IPS-20b (cell line): Measurements from ENCODE around the gene C1QTNF3.
A peak's percentile ranks its signal among the peaks of the same experiment; 100 is the strongest.
"Not testable (repeated sequence)": the region's sequence is repeated elsewhere in the genome, so short reads cannot be mapped to it uniquely, and the experiment has no call there.

ENCODE experiments used
- H3K27ac ChIP-seq: one replicate; pipeline ENCODE4 v1.5.1; 2013; ENCODE audit warnings: low read length
- H3K27me3 ChIP-seq: 2 replicates; pipeline ENCODE4 v1.6.1; 2013; ENCODE audit warnings: mild to moderate bottlenecking, low read length, inconsistent platforms; ENCODE audit not compliant: insufficient read depth
- H3K36me3 ChIP-seq: 2 replicates; pipeline ENCODE4 v1.6.1; 2013; ENCODE audit warnings: low read depth, mild to moderate bottlenecking, inconsistent platforms, low read length, moderate library complexity; ENCODE audit not compliant: insufficient read depth
- H3K4me1 ChIP-seq: 2 replicates; pipeline ENCODE4 v1.6.1; 2013; ENCODE audit warnings: mild to moderate bottlenecking, control low read depth, inconsistent platforms, low read length, moderate library complexity; ENCODE audit not compliant: insufficient read depth
- H3K4me3 ChIP-seq: 2 replicates; pipeline ENCODE4 v1.5.1; 2013; ENCODE audit warnings: mild to moderate bottlenecking, low read length, inconsistent platforms
- H3K9ac ChIP-seq: 2 replicates; pipeline ENCODE4 v1.6.1; 2013; ENCODE audit warnings: low read depth, mild to moderate bottlenecking, inconsistent platforms, low read length, moderate library complexity
- H3K9me3 ChIP-seq: 2 replicates; pipeline ENCODE4 v1.6.1; 2013; ENCODE audit warnings: mild to moderate bottlenecking, low read depth, low read length, inconsistent platforms; ENCODE audit not compliant: insufficient read depth

C1QTNF3 gene

DNA sequence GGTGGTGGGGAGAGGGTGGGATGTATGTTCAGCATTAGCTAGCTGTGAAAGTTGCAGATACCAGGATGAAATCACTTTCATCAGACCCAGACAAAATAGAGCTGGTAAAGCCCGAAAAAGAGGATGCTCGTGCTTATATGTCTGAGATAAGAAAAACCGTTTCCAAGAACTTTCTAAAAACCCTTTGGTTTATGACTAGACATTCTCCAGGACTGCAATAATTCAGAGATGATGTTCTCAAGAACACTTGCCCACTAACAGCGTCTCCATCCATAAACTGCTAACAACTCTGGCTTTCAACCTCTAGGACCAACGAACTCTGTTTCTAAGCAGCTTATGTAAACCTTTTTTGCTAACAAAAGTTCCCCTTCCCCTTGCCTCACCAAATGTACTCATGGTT, 26.8 kb downstream of the C1QTNF3 start:
- no peak overlapping the region for H3K4me3 ChIP-seq
- no peak overlapping the region for H3K9ac ChIP-seq
- no peak overlapping the region for H3K27ac ChIP-seq
- no peaks in the 10 kb centered on the region for H3K27me3 ChIP-seq
- H3K4me1 ChIP-seq, result no peaks in the 10 kb centered on the region
- H3K36me3 ChIP-seq, result no peaks in the 10 kb centered on the region
- no peaks in the 10 kb centered on the region for H3K9me3 ChIP-seq

DNA sequence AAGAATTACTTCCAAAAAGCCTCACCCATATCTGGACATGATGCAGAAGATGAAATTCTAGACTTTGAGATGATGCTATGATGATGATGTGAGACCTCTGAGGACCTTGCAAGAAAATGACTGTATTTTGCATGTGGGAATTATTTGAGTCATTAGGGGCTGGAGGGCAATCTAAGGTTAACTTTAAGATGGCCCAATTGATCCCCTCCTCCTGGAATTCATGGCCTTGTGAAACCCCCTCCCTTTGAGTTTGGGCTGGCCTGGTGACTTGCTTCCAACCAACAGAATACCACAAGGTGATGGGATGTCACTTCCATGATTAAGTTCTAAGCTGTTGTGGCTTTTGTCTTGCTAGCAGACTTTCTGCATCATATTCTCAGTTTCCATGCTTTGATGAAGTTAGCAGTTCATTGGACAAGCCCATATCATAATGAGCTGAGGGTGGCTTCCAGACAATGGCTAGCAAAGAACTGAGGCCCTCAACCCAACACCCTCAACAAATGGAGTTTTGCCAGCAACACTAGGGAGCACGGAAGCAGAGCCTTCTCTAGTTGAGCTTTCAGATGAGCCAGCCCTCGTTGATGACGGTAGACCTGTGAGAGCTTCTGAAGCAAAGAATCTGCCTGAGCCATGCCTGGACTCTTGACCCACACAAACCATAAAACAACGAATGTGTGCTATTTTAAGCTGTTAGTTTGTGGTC, 27.7 kb downstream of the C1QTNF3 start:
- Histone ChIP-seq H3K4me1 (no peaks in the 10 kb centered on the region), H3K36me3 (no peaks in the 10 kb centered on the region), H3K9ac (no peak overlapping the region), H3K27ac (no peak overlapping the region), H3K9me3 (no peaks in the 10 kb centered on the region), H3K27me3 (no peaks in the 10 kb centered on the region), H3K4me3 (no peak overlapping the region)

DNA sequence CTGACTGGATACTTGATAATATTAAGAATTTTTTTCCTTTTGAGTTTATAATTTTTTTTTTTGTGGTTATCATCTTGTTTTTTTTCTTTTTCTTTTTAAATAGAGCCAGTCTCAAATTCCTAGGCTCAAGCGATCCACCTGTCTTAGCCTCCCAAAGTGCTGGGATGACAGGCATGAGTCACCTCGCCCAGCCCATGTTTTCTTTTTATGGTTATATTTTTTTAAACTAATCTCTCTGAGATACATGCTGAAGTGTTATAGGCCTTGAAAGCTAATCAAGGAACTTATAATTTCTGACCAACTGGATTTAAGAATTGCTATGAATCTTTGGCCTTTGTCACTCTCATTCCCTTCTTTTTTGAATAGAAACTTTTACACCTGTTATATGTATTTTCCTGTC, 28.4 kb downstream of the C1QTNF3 start:
- no peak overlapping the region for H3K4me3 ChIP-seq
- no peaks in the 10 kb centered on the region for H3K36me3 ChIP-seq
- H3K4me1 ChIP-seq, result no peaks in the 10 kb centered on the region
- no peaks in the 10 kb centered on the region for H3K27me3 ChIP-seq
- H3K27ac ChIP-seq, result no peak overlapping the region
- H3K9ac ChIP-seq, result no peak overlapping the region
- no peaks in the 10 kb centered on the region for H3K9me3 ChIP-seq

DNA sequence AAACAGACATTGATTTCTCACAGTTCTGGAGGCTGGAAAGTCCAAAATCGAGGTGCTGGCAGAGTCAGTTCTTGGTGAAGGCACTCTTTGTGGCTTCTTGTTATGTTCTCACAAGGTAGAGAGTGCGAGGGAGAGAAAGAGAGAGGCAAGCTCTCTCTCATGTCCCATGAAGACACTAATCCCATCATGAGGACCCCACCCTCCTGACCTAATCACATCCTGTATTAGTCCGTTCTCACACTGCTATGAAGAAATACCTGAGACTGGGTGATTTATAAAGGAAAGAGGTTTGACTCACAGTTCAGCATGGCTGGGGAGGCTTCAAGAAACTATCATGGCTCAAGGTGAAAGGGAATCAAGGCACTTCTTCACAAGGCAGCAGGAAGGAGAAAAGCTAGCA, 29.5 kb downstream of the C1QTNF3 start:
- Histone ChIP-seq H3K9me3 (no peaks in the 10 kb centered on the region), H3K36me3 (no peaks in the 10 kb centered on the region), H3K27ac (no peak overlapping the region), H3K27me3 (no peaks in the 10 kb centered on the region), H3K4me1 (peaks cover 7% of the 10 kb centered on the region; the same call in 1 of the 2 replicates), H3K4me3 (no peak overlapping the region), H3K9ac (no peak overlapping the region)

DNA sequence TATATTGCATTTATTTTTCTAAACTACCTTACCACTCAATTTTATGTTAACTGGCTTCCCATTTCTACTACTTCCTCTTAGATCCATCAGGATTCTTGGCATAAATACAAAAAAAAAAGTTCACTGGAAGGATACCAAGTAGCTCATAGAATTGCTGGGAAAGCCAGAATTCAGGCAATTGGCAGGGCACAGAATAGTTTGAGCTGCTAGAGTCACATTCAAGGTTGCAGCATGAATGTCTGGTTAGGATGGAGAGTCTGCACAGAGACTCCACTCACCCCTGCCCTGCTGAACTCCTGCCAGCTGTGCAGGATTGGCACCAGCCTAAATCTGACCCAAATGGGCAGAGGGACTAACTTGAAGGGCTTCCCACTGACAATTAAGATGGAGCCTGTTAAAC, 30.2 kb downstream of the C1QTNF3 start:
- H3K36me3 ChIP-seq, result no peaks in the 10 kb centered on the region
- H3K4me3 ChIP-seq, result no peak overlapping the region
- H3K27ac ChIP-seq, result no peak overlapping the region
- no peak overlapping the region for H3K9ac ChIP-seq
- no peaks in the 10 kb centered on the region for H3K9me3 ChIP-seq
- H3K4me1 ChIP-seq, result peaks cover 8% of the 10 kb centered on the region; the same call in 1 of the 2 replicates
- H3K27me3 ChIP-seq, result no peaks in the 10 kb centered on the region

DNA sequence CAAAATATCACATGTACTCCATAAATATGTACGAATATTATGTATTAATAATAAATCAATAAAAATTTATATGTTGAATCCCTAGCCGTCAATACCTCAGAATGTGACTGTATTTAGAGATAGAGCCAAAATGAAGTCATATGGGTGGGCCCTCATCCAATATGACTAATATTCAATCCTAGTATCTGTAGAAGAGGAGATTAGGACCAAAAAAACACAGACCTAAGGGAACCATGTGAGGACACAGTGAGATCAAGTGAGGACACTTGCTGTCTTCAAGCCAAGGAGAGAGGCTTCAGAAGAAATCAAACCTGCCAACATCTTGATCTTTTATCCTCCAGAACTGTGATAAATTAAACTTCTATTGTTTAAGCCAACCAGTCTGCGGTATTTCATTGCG, 31.5 kb downstream of the C1QTNF3 start:
- Histone ChIP-seq H3K4me3 (no peak overlapping the region), H3K9me3 (no peaks in the 10 kb centered on the region), H3K9ac (no peak overlapping the region), H3K36me3 (no peaks in the 10 kb centered on the region), H3K4me1 (peaks cover 8% of the 10 kb centered on the region; the same call in 1 of the 2 replicates), H3K27me3 (no peaks in the 10 kb centered on the region), H3K27ac (no peak overlapping the region)

DNA sequence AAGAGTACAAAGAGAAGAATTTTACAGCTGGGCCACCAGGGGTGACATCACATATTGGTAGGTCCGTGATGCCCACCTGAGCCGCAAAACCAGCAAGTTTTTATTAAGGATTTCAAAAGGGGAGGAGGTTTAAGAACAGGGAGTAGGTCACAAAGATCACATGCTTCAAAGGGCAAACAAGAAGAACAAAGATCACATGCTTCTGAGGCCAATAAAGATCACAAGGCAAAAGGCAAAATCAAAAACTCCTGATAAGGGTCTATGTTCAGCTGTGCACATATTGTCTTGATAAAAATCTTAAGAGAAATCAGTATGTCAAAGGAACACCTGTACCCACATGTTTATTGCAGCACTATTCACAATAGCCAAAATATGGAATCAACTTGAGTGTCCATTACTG, 32.9 kb downstream of the C1QTNF3 start:
- not testable (repeated sequence) for H3K27me3 ChIP-seq, H3K9me3 ChIP-seq, H3K27ac ChIP-seq, H3K4me3 ChIP-seq, H3K9ac ChIP-seq, H3K4me1 ChIP-seq, H3K36me3 ChIP-seq

DNA sequence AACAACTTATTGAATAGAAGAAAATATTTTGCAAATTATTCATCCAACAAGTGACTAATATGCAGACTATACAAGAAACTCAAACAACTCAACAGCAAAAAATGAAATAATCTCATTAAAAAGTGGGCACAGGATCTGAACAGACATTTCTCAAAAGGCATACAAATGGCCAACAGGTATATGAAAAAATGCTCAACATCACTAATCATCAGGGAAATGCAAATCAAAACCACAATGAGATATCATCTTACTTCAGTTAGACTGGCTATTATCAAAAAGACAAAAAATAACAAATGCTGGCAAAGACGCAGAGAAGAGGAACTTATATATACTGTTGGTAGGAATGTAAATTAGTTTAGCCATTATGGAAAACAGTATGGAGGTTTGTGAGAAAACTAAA, 33.4 kb downstream of the C1QTNF3 start:
- Histone ChIP-seq H3K36me3 (peaks cover 9% of the 10 kb centered on the region; the same call in 1 of the 2 replicates), H3K27ac (no peak overlapping the region), H3K4me3 (no peak overlapping the region), H3K9me3 (no peaks in the 10 kb centered on the region), H3K4me1 (peaks cover 8% of the 10 kb centered on the region; the same call in 1 of the 2 replicates), H3K9ac (no peak overlapping the region), H3K27me3 (no peaks in the 10 kb centered on the region)

DNA sequence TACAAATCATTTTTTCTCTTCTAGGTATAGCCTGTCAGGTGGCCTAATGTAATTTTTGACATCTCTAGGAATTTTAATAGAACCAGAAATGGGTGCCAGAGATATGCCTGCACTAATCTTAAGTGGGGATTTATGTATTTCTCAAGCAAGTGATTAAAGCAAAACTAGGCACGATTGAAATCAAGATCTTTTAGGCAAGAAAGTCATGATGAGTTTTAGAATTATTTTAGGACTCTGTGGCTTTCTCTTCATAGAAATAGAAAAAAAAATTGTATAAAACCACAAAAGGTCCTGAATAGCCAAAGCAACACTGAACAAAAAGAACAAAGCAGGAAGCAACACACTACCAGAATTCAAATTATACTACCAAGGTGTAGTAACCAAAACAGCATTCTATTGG, 34.2 kb downstream of the C1QTNF3 start:
- Histone ChIP-seq H3K4me3 (peak overlapping the region; percentile 88), H3K9me3 (no peaks in the 10 kb centered on the region), H3K36me3 (peaks cover 16% of the 10 kb centered on the region), H3K4me1 (peaks cover 8% of the 10 kb centered on the region; the same call in 1 of the 2 replicates), H3K9ac (peak overlapping the region; percentile 91; the same call in 1 of the 2 replicates), H3K27ac (no peak overlapping the region), H3K27me3 (no peaks in the 10 kb centered on the region)

DNA sequence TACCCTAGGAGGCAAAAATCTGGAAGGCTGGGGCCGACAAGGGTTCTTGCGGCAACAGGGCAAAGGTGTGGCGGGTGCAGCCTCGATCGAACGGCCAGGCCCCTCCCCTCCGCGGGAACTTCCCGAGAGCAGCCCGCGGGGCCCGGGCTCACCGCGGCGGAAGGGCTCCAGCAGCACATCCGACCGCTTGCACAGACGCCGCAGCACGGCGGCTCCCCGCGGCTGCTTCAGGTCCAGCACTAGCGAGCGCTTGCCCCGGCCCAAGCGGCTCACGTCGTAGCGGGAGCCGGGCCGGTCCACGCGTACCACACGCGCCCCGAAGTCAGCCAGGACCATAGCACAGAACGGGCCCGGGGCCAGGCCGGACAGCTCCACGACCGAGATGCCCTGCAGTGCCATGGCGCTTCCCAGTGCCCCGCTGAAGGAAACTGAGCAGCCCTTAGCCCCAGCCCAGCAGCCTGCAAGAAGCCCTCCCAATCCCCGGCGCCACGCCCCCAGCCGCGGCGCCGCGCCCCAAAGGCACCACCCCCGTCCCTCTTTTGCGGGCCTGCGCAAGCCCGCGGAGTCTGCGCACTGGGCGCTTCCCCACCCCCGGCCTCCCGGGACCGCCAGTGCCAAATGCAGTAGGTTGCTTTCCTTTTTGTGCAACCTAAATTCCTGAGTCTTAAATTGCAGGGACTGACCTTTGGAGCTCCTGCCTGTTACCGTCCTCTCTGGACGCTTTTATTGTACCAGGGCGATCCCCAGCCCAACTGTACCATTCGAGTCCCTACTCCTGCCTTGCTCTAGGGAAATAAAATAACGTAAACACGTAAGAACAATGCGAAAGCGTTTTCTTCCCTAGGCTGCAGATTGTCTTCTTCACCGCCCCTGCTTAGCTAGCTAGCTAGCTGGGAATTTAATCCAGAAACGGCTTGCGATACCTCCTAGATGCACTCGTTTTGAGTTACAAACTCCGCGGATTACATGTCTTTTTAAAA, 35.1 kb downstream of the C1QTNF3 start, which contains the start of gene AMACR:
Gene AMACR (minus strand): TSS at position 430 of the 980 bp plus-strand sequence. CDS start 31 bp downstream, at position 399.
- peak within 1 kb of the TSS; percentile 91 for H3K9ac ChIP-seq
- no peaks in the 10 kb centered on the region for H3K27me3 ChIP-seq
- peaks cover 8% of the 10 kb centered on the region; the same call in 1 of the 2 replicates for H3K4me1 ChIP-seq
- peak within 1 kb of the TSS; percentile 90 for H3K27ac ChIP-seq
- H3K36me3 ChIP-seq, result peaks cover 20% of the 10 kb centered on the region
- peak within 1 kb of the TSS; percentile 88 for H3K4me3 ChIP-seq
- no peaks in the 10 kb centered on the region for H3K9me3 ChIP-seq

DNA sequence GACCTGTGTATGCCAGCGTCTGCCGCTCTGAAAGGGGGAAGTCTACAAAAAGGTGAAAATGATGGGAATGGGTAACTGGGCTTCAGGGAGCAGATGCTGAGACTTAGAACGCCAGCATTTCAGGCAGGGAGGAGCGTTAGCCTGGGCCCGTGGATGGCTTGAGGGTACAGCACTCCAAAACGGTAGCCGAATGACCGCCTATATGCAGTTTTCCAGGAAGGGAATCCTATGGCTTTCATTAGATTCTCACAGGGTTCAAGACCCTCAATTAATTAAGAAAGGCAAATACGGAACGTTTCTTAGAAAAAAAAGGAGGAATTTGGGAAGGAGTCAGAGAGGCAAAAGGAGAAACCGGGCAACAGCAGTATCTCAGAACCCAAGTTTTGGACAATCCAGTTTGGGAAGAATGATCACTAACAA, 35.8 kb downstream of the C1QTNF3 start:
- Histone ChIP-seq H3K9ac (peak overlapping the region; percentile 91), H3K4me1 (peaks cover 8% of the 10 kb centered on the region; the same call in 1 of the 2 replicates), H3K36me3 (peaks cover 27% of the 10 kb centered on the region), H3K27ac (peak overlapping the region; percentile 9), H3K27me3 (no peaks in the 10 kb centered on the region), H3K4me3 (peak overlapping the region; percentile 88), H3K9me3 (no peaks in the 10 kb centered on the region)
